Mucosa of stomach (tissue), 1 donor: ENCODE data around the gene FNDC3B.

Source experiments
- H3K27me3 ChIP-seq: one replicate; pipeline ENCODE4 v1.7.0; 2013; ENCODE audit warnings: mild to moderate bottlenecking, low read length; ENCODE audit not compliant: control insufficient read depth, insufficient read depth
- H3K36me3 ChIP-seq: one replicate; pipeline ENCODE4 v1.7.0; 2013; ENCODE audit warnings: low read length; ENCODE audit not compliant: control insufficient read depth, insufficient read depth
- H3K4me1 ChIP-seq: one replicate; pipeline ENCODE4 v1.7.0; 2013; ENCODE audit warnings: mild to moderate bottlenecking, low read length; ENCODE audit not compliant: control insufficient read depth, insufficient read depth
- H3K4me3 ChIP-seq: one replicate; pipeline ENCODE4 v1.7.0; 2013; ENCODE audit warnings: low read length
- H3K9ac ChIP-seq: one replicate; pipeline ENCODE4 v1.7.0; 2013; ENCODE audit warnings: mild to moderate bottlenecking, low read length, moderate library complexity
- H3K9me3 ChIP-seq: one replicate; pipeline ENCODE4 v1.7.0; 2013; ENCODE audit warnings: mild to moderate bottlenecking, low read length, moderate library complexity; ENCODE audit not compliant: control insufficient read depth
- donor health status: Pancreatic carcinoma.

The FNDC3B gene

GRCh38 chr3:172104471-172105072, 65.2 kb downstream of the FNDC3B start:
- Histone ChIP-seq H3K4me1 (peaks cover 44% of the 10 kb centered on the region), H3K36me3 (no peaks in the 10 kb centered on the region), H3K4me3 (no peak overlapping the region), H3K9me3 (no peaks in the 10 kb centered on the region), H3K27me3 (no peaks in the 10 kb centered on the region), H3K9ac (no peak overlapping the region)

DNA sequence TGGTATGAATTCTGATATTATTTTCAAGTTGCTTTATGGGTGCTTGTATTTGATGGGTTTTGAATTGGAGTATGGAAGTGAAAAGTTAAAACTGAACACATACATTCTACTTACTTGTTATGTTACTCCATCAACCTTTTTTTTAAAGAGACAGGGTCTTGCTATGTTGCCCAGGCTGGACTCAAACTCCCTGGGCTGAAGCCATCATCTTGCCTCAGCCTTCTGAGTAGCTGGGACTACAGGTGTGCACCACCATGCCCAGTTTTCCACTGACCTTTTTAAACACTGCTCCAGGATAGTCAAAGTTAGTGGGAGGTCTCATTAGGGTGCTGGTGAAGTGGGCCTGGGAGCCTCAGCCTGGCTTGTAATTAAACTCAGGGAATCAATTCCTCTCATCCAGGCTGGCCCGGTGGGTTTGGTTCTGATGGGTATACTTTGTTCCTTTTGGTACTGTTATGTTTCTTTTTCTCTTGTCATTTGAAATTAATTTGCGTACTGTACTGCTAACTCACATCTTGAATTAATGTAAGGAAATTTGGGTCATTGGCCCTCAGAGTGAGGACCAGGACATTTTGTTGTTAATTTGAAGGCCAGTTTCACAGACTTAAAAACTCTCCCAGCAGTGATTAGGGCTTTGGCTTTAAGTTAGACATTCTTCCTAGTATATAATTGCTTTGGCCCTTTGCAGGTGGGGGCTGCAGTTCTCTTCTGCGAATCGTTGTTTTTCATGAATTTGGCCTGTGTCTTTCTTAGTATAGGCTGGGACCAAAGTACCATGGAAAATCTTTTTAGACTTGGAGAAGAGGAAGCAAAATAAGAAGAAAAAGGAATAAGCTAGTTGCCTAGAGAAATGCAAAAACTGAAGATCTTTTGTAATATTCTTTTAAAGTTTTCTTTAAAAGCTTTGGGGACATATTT, 66.9 kb downstream of the FNDC3B start:
- H3K9me3 ChIP-seq = no peaks in the 10 kb centered on the region
- peaks cover 44% of the 10 kb centered on the region for H3K4me1 ChIP-seq
- H3K36me3 ChIP-seq = no peaks in the 10 kb centered on the region
- no peak overlapping the region for H3K9ac ChIP-seq
- no peaks in the 10 kb centered on the region for H3K27me3 ChIP-seq
- H3K4me3 ChIP-seq = no peak overlapping the region

DNA sequence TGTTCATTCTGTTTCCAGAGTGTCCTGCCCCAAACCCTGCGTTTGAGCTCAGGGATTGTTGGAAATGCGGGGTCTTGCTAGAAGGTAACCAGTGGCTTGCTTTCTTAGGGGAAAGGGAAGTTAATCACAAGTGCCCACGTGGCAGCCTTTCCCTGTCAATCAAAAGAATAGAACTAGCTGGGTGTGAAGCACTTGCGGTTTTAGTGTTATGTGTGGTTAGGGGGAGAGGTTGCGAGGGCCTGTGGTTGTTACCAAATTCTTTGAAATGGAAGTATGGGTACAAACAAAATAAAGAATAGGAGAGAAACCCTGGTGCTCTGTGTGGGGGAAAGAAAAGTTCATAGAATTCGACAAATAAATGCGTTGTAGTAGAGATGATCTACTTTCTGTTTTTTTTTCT, 67.6 kb downstream of the FNDC3B start:
- Histone ChIP-seq H3K27me3 (no peaks in the 10 kb centered on the region), H3K4me1 (peaks cover 44% of the 10 kb centered on the region), H3K4me3 (no peak overlapping the region), H3K9me3 (no peaks in the 10 kb centered on the region), H3K9ac (no peak overlapping the region), H3K36me3 (no peaks in the 10 kb centered on the region)

DNA sequence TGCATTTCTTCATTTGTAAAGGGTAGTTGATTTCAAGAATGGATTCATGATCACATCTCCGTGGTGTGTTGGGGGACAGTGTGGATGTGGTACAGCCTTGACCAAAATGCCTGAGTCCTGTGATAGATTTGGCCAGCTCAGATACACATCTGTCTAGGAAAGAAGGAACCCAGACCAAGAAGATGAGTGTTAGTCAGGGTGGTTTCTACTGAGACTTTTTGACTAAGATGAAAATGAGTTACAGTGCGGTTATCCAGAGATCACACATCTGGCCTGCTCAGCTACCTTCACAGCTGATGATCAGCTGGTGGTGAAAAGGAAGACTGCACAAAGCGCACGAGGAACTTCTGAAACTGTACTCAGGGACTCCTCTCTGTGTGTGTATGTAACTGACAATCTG, 68.0 kb downstream of the FNDC3B start:
- no peaks in the 10 kb centered on the region for H3K36me3 ChIP-seq
- H3K4me1 ChIP-seq = peaks cover 40% of the 10 kb centered on the region
- no peak overlapping the region for H3K4me3 ChIP-seq
- no peak overlapping the region for H3K9ac ChIP-seq
- no peaks in the 10 kb centered on the region for H3K9me3 ChIP-seq
- H3K27me3 ChIP-seq = no peaks in the 10 kb centered on the region

GRCh38 chr3:172110127-172110779, 70.9 kb downstream of the FNDC3B start:
- no peak overlapping the region for H3K9ac ChIP-seq
- H3K36me3 ChIP-seq = no peaks in the 10 kb centered on the region
- no peaks in the 10 kb centered on the region for H3K27me3 ChIP-seq
- peaks cover 25% of the 10 kb centered on the region for H3K4me1 ChIP-seq
- no peaks in the 10 kb centered on the region for H3K9me3 ChIP-seq
- no peak overlapping the region for H3K4me3 ChIP-seq

DNA sequence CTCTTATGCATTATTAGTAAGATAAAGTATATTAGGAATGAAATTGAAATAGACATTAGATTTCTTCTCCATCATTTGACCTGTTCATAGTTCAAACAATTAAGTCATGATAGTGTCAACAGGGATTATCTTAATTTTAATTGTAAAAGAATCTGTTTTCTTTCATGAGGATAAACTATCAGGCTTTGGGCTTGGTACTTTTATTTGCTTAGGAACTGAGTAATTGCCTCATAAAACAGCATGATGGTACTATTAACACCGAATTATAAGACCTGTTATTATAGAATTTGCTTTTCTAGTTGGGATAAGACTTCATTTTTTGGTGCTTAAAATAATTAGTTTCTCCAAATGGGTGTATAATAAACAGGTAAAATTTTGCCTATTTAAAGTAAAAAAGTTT, 71.8 kb downstream of the FNDC3B start:
- H3K4me1 ChIP-seq = peaks cover 23% of the 10 kb centered on the region
- no peaks in the 10 kb centered on the region for H3K27me3 ChIP-seq
- H3K4me3 ChIP-seq = no peak overlapping the region
- no peak overlapping the region for H3K9ac ChIP-seq
- H3K9me3 ChIP-seq = no peaks in the 10 kb centered on the region
- no peaks in the 10 kb centered on the region for H3K36me3 ChIP-seq

- Histone ChIP-seq H3K36me3 (no peaks in the 10 kb centered on the region), H3K4me3 (no peak overlapping the region), H3K9me3 (no peaks in the 10 kb centered on the region), H3K27me3 (no peaks in the 10 kb centered on the region), H3K4me1 (peaks cover 13% of the 10 kb centered on the region), H3K9ac (no peak overlapping the region)
Measured at GRCh38 chr3:172112078-172112733, 72.8 kb downstream of the FNDC3B start.

GRCh38 chr3:172112734-172113120, 73.3 kb downstream of the FNDC3B start:
- H3K27me3 ChIP-seq = no peaks in the 10 kb centered on the region
- H3K9me3 ChIP-seq = no peaks in the 10 kb centered on the region
- H3K9ac ChIP-seq = no peak overlapping the region
- peaks cover 7% of the 10 kb centered on the region for H3K4me1 ChIP-seq
- no peaks in the 10 kb centered on the region for H3K36me3 ChIP-seq
- H3K4me3 ChIP-seq = no peak overlapping the region

DNA sequence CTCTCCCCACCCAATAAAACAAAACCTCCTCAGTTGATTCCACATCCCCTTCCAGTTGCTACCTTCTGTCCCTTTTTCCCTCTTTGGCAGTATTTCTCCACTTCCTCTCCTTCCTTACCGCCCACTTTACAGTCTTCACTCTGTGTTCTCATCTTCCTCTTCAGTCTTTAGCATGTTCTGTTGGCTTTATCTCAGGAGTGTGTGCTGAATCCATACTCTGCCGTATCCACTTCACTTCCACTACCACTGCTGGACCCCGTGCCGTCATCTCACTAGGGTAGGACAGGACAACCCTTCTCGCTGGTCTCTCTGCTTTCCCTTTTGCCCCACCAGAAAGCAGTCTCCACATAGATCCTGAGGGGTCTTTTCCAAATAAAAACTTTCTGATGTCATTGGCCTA, 74.3 kb downstream of the FNDC3B start:
- Histone ChIP-seq H3K4me1 (peaks cover 9% of the 10 kb centered on the region), H3K27me3 (no peaks in the 10 kb centered on the region), H3K9ac (no peak overlapping the region), H3K4me3 (no peak overlapping the region), H3K9me3 (no peaks in the 10 kb centered on the region), H3K36me3 (no peaks in the 10 kb centered on the region)

DNA sequence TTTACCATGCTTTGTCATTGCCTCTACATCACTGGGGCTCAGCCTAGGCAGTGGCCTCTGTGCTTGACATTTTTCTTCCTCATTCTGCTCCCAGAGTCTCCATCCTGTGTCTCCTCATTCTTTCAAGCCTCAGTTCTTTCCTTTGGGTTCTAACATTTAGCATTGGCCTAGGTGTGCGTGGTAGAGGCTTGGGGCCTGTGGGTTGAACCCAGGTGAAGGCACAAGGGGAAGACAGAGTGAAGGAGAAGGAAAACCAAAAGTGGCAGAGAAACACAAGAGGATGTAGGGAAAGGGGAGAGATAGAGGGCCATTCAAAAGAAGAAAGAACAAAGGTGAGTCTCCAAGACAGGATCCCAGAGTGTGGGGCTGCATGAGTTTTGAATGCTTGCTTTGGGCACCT, 75.7 kb downstream of the FNDC3B start:
- H3K4me3 ChIP-seq = no peak overlapping the region
- H3K27me3 ChIP-seq = no peaks in the 10 kb centered on the region
- no peak overlapping the region for H3K9ac ChIP-seq
- H3K4me1 ChIP-seq = peaks cover 9% of the 10 kb centered on the region
- no peaks in the 10 kb centered on the region for H3K36me3 ChIP-seq
- H3K9me3 ChIP-seq = no peaks in the 10 kb centered on the region

DNA sequence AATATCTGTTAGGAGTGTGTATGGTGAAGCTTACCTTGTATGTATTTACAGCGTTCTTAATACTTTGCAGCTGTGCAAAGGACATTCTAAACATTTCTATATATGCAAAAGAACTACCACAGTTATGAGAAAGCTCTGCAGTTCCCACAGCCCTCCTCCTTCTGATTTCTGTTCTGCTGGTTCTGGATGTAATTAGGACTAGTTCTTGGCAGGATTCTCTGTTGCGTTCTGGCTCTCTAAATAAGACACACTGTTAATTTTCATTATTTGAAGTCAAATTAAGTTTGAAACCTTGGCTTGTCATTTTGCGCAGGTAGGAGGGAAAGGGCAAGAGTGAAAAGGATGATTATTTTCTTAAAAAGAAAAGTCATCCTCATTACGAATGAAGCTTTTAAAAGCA, 76.4 kb downstream of the FNDC3B start:
- H3K36me3 ChIP-seq = no peaks in the 10 kb centered on the region
- H3K4me3 ChIP-seq = no peak overlapping the region
- peaks cover 9% of the 10 kb centered on the region for H3K4me1 ChIP-seq
- no peak overlapping the region for H3K9ac ChIP-seq
- no peaks in the 10 kb centered on the region for H3K9me3 ChIP-seq
- no peaks in the 10 kb centered on the region for H3K27me3 ChIP-seq

DNA sequence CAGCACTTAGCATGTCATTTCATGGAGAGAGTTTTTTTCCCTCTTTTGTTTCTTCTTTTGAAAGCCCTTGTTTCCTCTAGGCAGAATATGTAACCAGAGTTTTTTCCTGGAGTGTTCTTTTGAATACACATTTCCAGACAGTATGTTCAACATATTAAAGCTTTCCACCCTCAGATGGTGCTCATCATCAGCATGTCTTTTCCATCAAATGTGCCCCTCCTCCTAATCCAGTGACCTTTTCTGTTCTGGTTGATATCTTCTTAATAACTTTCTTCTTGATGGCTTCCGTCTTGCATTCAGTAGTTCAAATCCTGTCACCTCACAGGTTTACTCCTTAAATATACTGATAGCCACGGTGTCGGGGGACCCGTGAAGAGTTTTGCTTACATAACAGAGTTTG, 78.6 kb downstream of the FNDC3B start:
- Histone ChIP-seq H3K9me3 (no peaks in the 10 kb centered on the region), H3K27me3 (no peaks in the 10 kb centered on the region), H3K4me1 (peaks cover 9% of the 10 kb centered on the region), H3K4me3 (no peak overlapping the region), H3K36me3 (no peaks in the 10 kb centered on the region), H3K9ac (no peak overlapping the region)
